HG03139 (cell line): ENCODE data around the gene LCAT.
"Not testable (repeated sequence)": the region's sequence is repeated elsewhere in the genome, so short reads cannot be mapped to it uniquely, and the experiment has no call there.

Experiments
- ATAC-seq: cut with Tn5 transposase; IDR thresholded peaks from one replicate; pipeline ENCODE4 v1.9.1; 2021; ENCODE audit not compliant: unreplicated experiment

Gene LCAT

DNA sequence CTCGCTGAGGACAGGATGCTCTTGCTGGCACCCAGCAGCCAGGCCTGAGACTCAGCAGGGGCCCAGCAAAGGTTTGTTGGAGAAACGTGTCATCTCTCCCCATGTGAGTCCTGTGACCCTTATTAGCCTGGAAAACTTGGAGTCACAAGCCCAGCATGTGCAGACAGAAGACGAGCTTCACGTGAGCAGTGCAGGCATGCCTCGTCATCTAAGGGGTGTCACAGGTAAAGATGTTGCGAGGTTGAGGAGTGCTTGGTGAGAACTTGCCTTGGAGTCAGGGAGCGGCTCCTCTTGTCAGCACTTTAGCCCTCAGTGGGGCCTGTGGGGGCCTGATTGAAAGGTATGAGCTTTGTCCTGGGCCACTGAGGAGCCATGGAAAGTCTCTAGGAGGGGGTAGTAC is 10.1 kb downstream of the LCAT start:
- ATAC-seq = no peak

DNA sequence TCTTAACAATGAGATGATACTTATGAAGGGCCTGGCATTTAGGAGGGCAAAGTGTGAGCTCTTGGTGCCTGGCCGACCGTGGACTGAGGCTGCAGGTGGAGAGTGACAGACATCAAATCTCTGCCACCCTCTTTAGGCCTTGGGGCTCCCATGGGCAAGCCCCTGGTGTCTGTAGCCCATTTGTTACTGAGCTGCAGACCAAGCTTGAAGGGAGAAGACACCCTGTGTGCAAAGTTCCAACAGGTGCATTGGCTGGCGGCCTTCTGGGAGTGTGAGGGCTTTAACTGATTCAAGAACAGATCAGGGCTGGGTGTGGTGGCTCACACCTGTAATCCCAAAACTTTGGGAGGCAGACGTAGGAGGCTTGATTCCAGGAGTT is 11.5 kb downstream of the LCAT start:
- ATAC-seq = no peak

DNA sequence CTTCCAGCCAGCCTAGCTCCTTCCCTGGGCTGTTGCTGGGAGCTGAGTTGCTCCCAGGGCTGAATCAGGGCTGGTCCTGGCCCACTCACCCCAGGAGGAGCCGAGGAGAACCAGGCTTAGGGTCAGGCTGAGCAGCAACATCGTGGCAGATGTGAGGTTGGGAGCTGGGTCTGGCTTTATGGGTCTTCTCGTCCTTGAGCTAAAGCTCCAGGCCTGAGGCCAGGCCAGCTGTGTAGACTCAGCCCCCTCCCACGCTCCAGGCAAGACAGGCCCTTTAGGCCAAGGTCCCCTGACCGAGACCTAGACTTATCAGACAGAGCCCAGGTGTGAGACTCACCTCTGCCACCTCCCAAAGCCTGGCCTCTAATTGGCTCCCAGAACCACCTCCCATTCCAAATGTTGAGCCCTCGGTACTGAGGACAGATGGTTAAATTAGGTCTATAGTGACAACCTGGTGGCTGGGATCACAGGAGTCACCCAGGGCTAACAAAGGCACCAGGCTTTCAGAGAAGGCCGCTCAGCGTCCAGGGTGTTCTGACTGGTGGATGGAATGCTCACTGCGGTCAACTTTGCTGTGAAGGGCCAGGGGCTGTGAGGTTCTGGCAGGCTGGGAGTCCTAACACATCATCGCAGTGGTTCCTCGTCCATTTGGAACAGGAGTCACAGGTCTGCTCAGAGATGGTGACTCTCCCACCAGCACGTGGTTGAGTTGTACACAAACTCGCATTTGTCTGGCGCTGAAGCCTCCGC is 12.0 kb downstream of the LCAT start, which contains the start of gene CTRL:
Gene CTRL (minus strand): TSS at position 151 of the 750 bp plus-strand sequence. CDS start 10 bp downstream, at position 141.
- ATAC-seq = no peak

DNA sequence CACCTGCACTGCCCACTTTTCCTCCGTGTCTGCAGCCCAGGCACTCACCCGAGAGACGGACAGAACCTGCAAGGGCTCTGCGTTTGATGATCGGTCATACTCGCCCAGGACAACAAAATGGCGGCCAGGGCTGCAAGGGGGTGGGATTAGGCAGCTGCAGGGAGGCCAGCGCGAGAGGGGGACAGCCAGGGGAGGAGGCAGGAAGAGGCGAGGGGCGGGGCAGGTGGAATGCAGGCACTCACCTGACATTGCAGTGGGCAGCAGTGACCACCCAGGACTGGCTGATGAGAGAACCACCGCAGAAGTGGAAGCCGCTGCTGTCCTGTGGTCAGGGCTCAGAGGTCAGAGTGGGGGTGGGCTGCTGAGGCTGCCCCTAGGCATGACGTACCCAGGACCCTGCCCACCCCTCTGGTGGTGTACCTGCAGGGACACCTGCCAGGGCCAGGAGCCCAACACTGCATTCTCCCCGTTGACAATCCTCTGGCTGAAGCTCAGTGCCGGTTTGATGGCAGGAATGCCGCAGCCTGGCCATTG is 13.2 kb downstream of the LCAT start:
- no peak for ATAC-seq

DNA sequence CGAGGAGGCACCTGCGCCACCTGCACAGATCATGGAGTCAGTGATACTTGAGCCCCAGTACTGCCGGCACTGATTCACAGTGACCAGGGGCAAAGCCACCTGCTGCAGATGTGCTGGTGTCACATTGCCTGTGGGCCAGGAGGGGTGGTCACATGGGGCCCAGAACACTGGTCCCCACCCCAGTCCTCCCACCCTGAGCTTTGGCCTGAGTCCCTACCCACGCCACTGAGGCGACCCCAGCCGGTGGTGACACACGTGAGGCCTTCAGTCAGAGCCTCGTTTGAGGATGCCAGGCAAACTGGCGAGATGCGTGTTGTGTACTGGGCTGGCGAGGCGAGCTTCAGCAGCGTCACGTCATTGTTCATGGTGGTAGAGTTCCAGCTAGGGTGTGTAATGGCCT is 13.7 kb downstream of the LCAT start:
- no peak for ATAC-seq

DNA sequence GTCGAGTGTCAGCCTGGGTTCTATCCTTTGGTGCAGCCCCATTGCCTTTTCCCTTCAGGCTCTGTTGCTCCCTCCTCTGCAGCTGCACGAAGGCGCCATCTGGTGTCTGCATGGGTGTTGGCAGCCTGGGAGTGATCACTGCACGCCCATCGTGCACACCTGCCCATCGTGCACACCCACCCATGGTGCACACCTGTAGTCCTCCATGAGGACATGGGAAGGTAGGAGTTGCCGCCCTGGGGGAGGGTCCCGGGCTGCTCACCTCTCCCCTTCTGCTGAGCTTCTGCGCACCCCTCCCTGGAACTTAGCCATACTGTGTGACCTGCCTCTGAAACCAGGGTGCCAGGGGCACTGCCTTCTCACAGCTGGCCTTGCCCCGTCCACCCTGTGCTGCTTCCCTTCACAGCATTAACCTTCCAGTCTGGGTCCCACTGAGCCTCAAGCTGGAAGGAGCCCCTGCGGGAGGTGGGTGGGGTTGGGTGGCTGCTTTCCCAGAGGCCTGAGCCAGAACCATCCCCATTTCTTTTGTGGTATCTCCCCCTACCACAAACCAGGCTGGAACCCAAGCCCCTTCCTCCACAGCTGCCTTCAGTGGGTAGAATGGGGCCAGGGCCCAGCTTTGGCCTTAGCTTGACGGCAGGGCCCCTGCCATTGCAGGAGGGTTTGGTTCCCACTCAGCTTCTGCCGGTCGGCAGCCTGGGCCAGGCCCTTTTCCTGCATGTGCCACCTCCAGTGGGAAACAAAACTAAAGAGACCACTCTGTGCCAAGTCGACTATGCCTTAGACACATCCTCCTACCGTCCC is 15.2 kb downstream of the LCAT start:
- no peak for ATAC-seq

DNA sequence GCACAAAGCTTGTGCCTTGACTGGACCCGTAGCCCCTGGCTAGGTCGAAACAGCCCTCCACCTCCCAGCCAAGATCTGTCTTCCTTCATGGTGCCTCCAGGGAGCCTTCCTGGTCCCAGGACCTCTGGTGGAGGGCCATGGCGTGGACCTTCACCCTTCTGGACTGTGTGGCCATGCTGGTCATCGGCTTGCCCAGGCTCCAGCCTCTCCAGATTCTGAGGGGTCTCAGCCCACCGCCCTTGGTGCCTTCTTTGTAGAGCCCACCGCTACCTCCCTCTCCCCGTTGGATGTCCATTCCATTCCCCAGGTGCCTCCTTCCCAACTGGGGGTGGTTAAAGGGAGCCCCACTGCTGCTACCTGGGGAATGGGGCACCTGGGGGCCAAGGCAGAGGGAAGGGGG is 15.8 kb downstream of the LCAT start:
- ATAC-seq = no peak

DNA sequence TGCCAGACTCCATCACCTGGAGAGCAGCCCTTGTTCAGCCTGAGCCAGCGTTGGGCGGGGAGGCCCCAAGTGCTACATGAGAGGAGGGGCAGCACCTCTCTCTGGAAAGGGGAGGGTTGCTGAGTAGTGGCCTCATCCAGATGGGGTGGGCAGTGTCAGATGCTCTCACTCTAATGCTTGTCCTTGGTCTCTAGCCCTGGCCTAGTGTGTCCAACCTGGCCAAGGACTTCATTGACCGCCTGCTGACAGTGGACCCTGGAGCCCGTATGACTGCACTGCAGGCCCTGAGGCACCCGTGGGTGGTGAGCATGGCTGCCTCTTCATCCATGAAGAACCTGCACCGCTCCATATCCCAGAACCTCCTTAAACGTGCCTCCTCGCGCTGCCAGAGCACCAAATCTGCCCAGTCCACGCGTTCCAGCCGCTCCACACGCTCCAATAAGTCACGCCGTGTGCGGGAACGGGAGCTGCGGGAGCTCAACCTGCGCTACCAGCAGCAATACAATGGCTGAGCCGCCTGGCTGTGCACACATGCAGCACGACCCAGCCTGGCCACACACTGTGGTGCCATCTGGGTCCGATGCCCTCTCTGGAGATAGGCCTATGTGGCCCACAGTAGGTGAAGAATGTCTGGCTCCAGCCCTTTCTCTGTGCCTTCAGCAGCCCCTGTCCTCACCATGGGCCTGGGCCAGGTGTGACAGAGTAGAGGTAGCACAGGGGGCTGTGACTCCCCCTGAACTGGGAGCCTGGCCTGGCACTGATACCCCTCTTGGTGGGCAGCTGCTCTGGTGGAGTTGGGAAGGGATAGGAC is 16.6 kb downstream of the LCAT start:
- no peak for ATAC-seq

DNA sequence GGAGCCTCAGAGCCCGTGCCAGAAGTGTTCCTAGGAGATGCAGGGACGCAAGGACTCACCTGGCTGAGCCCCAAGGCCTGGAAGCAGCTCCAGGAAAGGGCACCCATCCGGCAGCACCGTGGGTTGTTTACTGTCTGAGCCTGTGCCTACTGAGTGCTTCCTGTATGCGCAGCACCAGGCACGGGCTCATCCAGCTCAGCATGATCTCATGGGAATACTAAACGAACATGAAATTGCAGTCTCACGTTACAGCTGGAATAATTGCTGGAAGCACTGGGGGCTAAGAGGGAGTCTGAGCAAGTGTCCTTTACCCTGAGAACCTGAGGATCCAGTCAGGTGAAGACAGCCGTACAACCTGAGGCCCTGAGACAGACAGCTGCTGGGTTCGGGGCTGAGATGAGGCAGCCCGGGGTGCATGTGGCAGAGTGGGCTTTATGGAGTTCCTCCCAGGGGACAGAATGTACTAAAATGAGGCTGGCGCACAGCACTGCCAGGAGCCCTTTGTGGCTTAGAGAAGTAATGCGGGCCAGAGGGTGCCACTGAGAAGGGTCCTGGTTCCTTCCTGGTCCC is 17.7 kb downstream of the LCAT start:
- no peak for ATAC-seq

DNA sequence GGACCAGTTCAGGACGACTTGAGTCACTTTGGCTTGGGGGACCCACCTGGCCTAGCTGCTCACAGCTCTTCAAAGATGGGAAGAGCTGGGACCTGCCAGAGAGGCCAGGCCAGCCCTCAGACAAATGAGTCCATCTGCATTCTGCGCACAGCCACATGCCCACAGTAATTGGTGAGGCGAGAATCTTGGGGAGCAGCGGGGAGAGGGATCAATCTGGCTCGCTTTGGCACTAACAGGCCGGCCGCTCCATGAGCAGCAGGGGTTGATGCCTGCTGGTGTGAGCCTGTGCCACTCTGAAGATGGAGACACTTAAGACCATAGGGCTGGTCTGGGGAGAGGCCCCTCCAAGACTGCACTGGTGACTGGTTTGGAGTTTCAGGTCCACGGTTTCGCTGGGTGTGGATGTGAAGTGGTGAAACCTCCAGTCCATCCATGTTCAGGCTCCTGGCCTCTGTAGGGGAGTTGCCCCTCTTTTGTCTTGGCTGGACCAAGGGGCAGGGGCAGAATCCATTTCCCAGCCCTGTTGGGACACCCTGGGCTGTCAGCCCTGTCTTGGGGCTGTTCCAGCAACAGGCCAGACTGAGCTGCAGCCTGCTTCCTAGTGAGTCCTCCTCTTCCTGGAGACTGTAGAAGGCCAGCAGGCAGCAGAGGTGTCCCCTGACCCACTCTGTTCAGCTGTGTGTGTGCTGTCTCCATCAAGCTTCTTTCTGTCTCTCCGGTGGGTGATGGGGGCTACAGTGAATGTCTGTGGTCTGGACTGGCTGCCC is 19.6 kb downstream of the LCAT start:
- no peak for ATAC-seq

DNA sequence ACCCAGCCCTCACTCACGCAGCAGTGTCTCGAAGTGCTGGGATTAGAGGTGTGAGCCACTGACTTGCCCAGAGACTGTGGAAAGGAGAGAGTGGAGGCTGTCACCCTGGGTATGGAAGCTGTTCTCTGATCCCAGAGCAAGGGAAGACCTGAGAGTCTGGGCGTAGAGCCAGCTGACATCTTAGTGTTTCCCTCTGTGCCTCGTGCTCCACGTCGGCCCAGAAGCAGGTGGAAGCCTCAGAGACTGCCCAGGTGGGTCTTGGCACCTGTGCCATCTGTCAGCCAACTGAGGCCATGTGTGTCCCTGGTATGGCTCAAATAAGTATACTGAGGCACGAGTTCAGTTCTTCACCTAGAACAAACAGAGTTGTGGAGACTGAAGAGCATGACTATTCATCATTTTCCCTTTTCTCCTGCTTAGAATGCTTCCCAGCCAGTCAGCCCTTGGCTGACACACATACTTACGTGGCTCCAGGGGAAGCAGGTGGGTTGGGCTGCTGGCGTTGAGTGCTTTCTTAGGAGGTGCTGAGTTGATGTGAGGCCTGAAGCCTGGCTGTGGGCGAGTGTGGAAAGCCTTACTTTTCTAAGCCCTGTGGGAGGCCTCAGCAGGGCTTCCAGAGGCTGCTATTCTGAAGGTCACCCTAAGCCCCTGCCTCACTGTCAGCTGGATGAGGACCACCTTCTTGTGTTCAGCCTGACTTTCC is 20.4 kb downstream of the LCAT start:
- no peak for ATAC-seq

DNA sequence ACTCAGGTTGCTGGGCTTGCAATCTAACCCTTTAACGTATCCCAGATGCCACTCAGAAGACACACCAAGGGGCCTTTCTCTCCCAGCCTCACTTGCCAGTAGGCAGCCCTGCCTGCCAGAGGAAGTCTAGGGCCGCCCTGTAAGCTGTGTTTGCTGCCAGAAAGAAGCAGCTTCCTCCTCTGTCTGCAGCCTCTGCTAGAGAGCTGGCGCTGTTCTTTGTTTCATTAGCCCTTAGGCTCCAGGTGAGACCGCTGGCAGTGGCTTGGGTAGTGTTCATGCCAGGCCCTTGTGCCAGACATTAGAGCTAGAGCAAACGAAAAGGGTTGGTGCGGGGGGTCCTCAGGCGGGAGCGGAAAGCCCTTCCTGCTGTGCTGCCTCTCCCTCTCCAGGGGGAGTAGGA is 21.2 kb downstream of the LCAT start:
- no peak for ATAC-seq

DNA sequence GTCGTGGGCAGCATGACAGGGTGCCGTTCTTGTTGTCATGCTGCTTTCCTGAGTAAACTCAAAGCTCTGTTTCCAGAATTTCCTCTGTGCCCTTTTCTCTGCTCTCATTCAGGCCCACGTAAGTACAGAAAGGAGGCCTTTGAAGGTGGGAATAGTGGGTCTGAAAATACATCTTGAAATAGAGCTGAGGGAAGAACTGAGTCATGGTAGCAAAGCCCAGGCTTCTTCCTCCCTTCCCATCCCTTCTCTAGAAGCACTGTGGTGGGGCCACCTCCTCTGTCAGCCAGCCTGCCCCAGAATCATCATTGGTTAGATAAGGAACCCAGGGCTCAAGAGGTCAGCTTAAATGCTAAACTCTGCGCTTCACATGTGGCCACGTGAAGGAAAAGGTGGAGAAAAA is 21.7 kb downstream of the LCAT start:
- ATAC-seq = no peak

DNA sequence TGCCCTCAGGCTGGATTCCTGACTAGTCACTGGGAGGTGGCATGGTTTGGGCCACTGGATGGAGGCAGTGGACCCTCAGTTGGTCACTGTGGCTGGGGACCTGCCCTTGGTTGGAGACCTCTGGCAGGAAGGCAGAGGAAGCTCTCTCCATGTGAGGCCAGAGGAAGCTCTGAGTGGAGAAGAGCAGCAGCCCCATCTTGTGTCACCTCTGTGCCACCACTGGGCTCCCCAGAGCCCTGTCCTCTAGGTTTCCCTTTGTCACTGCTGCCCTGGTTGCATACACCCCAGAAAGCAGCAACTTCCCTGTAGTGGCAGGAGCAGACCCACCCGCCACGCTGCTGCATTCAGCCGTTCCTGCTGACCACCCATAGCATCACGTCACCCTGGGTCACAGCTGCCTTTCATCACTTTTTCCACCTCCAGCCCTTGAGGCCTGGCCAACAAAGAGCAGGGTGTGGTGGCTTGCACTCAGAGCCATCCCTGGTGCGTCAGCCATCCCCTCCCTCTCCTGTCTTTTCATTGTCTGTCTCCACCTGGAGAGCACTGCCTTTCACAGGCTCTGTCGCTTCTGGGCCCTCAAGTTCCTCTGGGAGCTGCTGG is 24.2 kb downstream of the LCAT start:
- ATAC-seq = no peak

DNA sequence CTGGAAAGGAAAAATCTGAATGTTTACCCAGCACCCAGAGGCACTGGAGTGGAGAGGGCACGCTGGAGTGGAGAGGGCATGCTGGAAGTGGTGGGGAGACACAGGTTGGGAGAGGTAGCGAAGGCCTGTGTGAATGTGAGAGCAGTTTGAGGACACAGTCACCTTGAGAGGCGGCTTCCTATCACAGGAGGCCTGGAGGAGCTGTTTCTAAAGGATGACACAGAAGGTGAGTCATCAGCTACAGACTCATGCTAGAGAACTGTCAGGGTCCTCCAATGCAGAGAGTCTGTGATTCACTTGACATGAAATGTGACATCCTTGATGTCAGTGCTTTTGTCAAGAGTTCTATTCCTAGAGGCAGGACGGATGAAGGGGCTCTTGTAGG is 26.1 kb downstream of the LCAT start:
- no peak for ATAC-seq

DNA sequence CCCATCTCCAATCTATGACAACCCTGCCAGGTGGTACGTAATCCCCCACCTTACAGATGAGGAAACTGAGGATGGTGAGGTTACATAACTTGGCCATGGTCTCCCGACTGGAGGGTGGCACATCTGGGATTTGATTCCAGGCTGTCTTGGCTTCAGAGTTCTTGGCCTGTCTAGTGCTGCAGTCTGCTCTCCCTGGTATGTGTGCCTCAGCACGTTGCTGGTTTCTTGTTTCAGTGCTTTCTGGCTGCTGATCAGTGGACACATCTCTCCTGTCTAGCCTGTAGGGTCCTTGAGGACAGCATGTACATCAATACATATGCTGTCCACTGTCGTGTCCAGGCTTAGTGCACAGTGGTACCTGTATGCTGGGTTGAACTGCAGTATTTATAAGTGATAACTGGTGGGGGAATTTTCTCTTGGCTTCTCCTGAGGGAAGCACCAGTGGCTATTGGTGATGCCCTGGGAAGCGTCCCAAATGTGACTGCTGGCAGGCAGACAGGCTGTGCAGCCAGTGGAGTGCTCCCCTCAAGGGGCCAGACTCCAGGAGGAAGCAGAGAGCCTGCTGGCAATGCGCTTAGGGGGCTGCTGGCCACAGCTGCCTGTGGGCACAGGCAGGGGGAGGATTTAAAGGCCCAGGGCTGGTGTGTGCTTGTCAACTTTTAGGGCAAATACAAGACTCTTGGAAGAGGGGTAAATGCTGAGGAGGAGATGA is 26.6 kb downstream of the LCAT start:
- ATAC-seq = no peak

DNA sequence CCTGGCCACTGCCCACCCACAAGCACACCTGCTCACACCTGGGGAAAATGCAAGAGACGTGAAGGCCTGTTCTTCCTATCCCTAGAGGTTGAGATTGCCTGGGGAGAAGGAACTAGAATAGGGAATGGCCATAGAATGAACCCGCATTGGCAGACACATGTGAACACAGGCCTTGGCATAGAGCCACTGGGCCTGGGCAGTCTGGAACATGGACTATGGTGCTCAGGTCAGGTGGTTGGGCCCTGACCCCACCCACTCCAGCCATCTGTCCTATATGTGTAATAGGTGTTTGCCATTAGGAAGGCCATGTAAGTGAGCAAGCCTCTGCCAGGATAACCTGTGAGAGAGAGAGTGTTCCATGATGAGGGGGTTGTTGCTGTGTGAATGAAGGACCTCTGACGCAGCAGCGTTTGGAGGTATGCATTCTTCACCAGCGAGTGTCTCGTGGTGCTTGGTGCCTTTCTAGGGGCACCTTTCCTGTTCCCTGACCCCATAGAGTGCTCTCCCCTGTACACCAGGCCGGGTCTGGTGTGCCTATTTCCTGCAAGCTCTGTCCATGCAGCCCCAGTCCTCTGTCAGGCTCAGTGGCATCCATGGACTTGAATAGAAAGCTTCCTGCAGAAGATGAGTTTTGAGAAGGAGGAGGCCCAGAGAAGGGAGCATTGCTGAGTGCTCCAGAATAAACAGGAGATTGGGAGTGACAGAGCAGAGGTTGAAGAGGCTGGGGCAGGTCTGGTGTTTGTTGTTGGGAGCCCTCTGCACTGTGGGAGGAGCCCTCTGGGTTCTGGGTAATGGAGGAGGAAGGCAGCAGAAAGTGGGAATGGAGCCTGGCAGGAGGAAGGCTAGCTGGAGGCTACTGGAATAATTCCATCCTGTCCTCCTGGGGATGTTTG is 27.8 kb downstream of the LCAT start:
- no peak for ATAC-seq

DNA sequence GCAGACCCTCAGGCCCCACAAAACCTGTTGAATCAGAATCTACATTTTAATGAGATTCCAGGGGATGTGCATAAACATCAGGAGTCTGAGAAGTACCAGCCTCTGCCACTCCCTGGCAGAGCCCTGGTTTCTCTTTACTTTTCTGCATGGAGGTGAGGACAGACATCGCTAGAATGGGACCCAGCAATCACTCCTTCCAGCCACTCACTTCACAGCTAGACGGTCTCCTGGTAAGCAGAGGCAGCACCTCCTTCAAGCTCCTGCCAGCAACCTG is 28.5 kb downstream of the LCAT start:
- not testable (repeated sequence) for ATAC-seq
